ENCODE results near the gene PCBP3.

- TF ChIP-seq CTCF (IDR thresholded peaks at IDR 0.05 in 4 of 5, conservative IDR thresholded peaks at IDR 0.05 in 1 of 5) (no peak), POLR2A (IDR thresholded peaks at IDR 0.05) (no peak)
Measured at GRCh38 chr21:45947716-45948255, 304.3 kb downstream of the PCBP3 start.

All from gastrocnemius medialis (tissue), 4 donors.